ENCODE measurements around the gene EDEM2. TPM values are rescaled to one million over a fixed set of nuclear protein-coding genes. Genes with fewer than 3 reads are reported as not detected.
"Not testable (repeated sequence)": the region's sequence is repeated elsewhere in the genome, so short reads cannot be mapped to it uniquely, and the experiment has no call there.

Gene EDEM2
- total and polyA plus RNA-seq, 10 donors = 18.3 to 37.5 (median 32.2) TPM

DNA sequence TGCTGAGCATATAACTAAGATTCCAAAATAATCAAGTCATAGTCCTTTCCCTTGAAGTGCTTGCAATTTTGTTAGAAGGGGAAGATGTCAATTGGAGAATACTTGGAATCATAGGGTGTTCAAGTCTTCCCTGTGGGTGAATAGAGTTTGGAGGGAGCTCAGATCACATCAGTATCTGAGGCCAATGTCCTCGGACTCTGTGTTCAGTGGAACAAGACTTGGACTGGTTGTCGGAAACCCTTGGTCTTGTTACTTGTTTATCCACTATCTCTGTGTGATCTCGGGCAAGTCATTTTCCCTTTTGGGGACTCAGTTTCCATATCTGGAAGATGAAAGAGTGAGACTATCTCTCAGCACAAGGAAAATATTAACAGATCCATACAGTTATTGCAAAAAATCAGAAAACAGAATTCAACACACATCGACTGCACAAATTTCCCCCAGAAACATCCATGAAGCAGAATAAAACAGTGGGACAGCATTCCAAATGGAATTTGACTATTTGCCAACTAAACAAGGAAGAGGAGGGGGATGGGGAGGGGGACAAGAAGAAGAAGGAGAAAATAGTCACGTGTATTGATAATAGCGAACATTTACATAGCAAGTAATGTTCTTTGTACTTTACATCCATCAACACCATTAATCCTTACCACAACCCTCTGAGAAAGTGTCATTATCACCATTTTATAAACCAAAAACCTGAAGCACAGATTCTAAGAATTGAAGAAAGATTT lies 3.9 kb upstream of the EDEM2 start:
- Histone ChIP-seq H3K36me3 (no peaks in the 10 kb centered on the region), H3K27me3 (replicated peaks in 1 of 7) (no peaks in the 10 kb centered on the region), H3K27ac (peak overlapping the region in 1 of 8 donors; percentile 14), H3K4me3 (no peak overlapping the region), H3K9me3 (no peaks in the 10 kb centered on the region), H3K4me1 (peaks cover 4 to 26% (median 16%) of the 10 kb centered on the region in 6 donors)
- TF ChIP-seq, protein P1, sequence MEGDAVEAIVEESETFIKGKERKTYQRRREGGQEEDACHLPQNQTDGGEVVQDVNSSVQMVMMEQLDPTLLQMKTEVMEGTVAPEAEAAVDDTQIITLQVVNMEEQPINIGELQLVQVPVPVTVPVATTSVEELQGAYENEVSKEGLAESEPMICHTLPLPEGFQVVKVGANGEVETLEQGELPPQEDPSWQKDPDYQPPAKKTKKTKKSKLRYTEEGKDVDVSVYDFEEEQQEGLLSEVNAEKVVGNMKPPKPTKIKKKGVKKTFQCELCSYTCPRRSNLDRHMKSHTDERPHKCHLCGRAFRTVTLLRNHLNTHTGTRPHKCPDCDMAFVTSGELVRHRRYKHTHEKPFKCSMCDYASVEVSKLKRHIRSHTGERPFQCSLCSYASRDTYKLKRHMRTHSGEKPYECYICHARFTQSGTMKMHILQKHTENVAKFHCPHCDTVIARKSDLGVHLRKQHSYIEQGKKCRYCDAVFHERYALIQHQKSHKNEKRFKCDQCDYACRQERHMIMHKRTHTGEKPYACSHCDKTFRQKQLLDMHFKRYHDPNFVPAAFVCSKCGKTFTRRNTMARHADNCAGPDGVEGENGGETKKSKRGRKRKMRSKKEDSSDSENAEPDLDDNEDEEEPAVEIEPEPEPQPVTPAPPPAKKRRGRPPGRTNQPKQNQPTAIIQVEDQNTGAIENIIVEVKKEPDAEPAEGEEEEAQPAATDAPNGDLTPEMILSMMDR (IDR thresholded peaks at IDR 0.05 in 8 of 11, conservative IDR thresholded peaks at IDR 0.05 in 3 of 11) = no peak
- TF ChIP-seq POLR2AphosphoS5 (IDR thresholded peaks at IDR 0.05) = no peak
- no peak for TF ChIP-seq POLR2A (IDR thresholded peaks at IDR 0.05)
- DNase-seq = no peak
- intact Hi-C loops (cut with DNase I; ENCODE audit: low total_unique reads) = no loop called here
- 89 to 95% (median 92%) methylated on average over 6 of the region's 6 CpGs for WGBS, 5 donors

DNA sequence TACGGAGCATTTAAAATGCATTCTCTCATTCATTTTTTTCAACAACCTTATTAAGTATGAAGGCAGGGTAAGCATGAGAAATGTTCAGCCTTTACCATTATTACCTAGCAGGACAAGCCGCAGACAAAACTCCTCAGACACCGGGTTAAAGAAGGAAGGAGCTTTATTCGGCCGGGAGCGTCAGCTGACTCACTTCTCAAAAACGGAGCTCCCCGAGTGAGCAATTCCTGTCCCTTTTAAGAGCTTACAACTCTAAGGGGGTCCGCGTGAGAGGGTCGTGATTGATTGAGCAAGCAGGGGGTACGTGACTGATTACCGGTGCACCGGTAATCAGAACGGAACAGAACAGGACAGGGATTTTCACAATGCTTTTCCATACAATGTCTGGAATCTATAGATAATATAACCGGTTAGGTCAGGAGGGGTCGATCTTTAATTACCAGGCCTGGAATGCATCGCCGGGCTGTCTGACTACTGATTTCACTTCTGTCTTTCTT lies 487 bp upstream of the EDEM2 start:
- Histone ChIP-seq H3K27ac (peak overlapping the region; percentile 76 to 95 (median 88)), H3K36me3 (peaks cover 0 to 24% (median 13%) of the 10 kb centered on the region in 6 donors), H3K4me3 (peak overlapping the region; percentile 76 to 98 (median 82)), H3K4me1 (peaks cover 23 to 57% (median 38%) of the 10 kb centered on the region in 6 donors)
- intact Hi-C loops (cut with DNase I; ENCODE audit: low total_unique reads) = loop anchor here (10.0 kb wide), 1 partner anchor 57 kb away; no protein-coding TSS in a partner anchor
- DNase-seq = peak; percentile 81
- not testable (repeated sequence) for H3K9me3 ChIP-seq; H3K27me3 ChIP-seq (replicated peaks in 1 of 7)
- 0 to 4% (median 2%) methylated on average over 19 of the region's 19 CpGs for WGBS, 5 donors

DNA sequence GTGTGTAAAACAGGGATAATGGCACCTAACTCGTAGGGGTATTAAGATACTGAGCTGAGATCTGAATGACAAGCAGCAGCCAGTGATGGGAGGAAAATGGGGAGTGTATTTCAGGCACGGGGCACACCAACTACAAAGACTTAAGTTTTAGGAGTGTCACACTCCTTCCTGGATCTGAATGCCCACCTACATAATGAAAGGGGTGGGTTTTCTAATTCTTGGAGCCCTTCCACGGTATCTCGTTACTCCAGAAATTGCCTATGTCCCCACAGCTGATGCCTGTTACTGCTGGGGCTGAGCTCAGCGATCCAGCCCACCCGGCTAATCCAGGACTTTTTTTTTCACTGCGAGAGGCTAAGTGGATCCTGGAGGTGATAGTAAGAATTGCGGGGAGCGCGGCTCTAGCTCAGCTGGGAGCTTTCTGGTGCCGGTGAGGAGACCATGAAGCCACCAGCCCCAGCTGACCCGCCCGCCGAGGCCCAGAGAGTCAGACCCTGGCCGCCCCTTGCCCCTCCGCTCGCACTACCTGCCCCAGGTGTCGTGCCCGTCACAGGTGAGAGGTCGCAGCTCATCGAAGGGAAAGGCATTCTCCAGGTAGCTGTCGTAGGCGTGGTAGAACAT lies 727 bp downstream of the EDEM2 start:
- DNase-seq = peak; percentile 86
- intact Hi-C loops (cut with DNase I; ENCODE audit: low total_unique reads) = loop anchor here (10.0 kb wide), 1 partner anchor 58 kb away; no protein-coding TSS in a partner anchor
- Histone ChIP-seq H3K36me3 (peaks cover 0 to 36% (median 25%) of the 10 kb centered on the region in 6 donors), H3K27me3 (replicated peaks in 1 of 7) (no peaks in the 10 kb centered on the region), H3K4me1 (peaks cover 23 to 56% (median 38%) of the 10 kb centered on the region in 6 donors), H3K9me3 (no peaks in the 10 kb centered on the region), H3K27ac (peak overlapping the region; percentile 76 to 95 (median 88)), H3K4me3 (peak overlapping the region; percentile 76 to 98 (median 82))
- WGBS, 5 donors = 5 to 8% (median 6%) methylated on average over 14 to 23 of the region's 23 CpGs
- TF ChIP-seq, protein P1 (IDR thresholded peaks at IDR 0.05 in 8 of 11, conservative IDR thresholded peaks at IDR 0.05 in 3 of 11) = peak in 1 of 11 experiments; percentile 13
- no peak for TF ChIP-seq POLR2A (IDR thresholded peaks at IDR 0.05)

DNA sequence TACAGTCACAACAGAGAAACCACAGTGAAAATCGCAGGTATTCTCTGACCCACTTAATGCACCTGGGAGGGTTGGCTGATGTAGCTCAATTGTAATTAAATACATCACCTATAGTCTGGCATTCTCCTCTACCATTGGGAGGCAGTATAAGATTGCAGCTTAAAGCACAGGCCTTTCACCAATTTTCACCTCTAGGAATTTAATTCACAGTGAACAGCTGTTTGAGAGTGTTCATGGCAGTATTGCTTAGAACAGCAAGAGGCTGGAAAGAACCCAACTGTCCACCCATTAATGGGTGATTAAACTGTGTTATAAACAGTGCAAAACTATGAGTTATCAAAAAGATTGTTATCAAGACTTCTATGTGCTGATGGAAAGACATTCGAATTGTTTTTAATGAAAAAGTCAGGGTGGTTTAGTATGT lies 2.0 kb downstream of the EDEM2 start:
- H3K4me3 ChIP-seq = peak overlapping the region in 1 of 8 donors; percentile 42
- peak overlapping the region; percentile 31 to 95 (median 86) for H3K27ac ChIP-seq
- TF ChIP-seq, protein P1 (IDR thresholded peaks at IDR 0.05 in 8 of 11, conservative IDR thresholded peaks at IDR 0.05 in 3 of 11) = peak in 10 of 11 experiments; percentile 30 to 83 (median 50)
- TF ChIP-seq POLR2A (IDR thresholded peaks at IDR 0.05) (no peak), POLR2AphosphoS5 (IDR thresholded peaks at IDR 0.05) (no peak)
- no peaks in the 10 kb centered on the region for H3K9me3 ChIP-seq
- no peaks in the 10 kb centered on the region for H3K27me3 ChIP-seq (replicated peaks in 1 of 7)
- peaks cover 23 to 63% (median 38%) of the 10 kb centered on the region in 6 donors for H3K4me1 ChIP-seq
- WGBS, 5 donors = 26 to 40% (median 34%) methylated on average over 2 of the region's 2 CpGs
- no peak for DNase-seq
- intact Hi-C loops (cut with DNase I; ENCODE audit: low total_unique reads) = loop anchor here (10.0 kb wide), 1 partner anchor 60 kb away; no protein-coding TSS in a partner anchor
- H3K36me3 ChIP-seq = peaks cover 0 to 48% (median 35%) of the 10 kb centered on the region in 6 donors
